Upper lobe of right lung (tissue), 1 donor: ENCODE results near the gene SAMD10. TPM values are rescaled to one million over a fixed set of nuclear protein-coding genes. Genes with fewer than 3 reads are reported as not detected.
"Not testable (repeated sequence)": the region's sequence is repeated elsewhere in the genome, so short reads cannot be mapped to it uniquely, and the experiment has no call there.

Source experiments
- ATAC-seq: fragments of 200-7000 bp; cut with Tn5 transposase; one replicate; pipeline ENCODE4 v1.9.1; 2020; ENCODE audit warnings: mild to moderate bottlenecking, moderate library complexity
- DNase-seq: peaks from one replicate; pipeline ENCODE4 v3.0.0-alpha.2; 2020
- H3K27ac ChIP-seq: fragments of 200-600 bp; one replicate; pipeline ENCODE4 v1.8.0; 2022
- H3K27me3 ChIP-seq: fragments of 200-600 bp; one replicate; pipeline ENCODE4 v1.8.0; 2022; ENCODE audit warnings: mild to moderate bottlenecking
- H3K36me3 ChIP-seq: fragments of 200-600 bp; one replicate; pipeline ENCODE4 v1.8.0; 2022
- H3K4me1 ChIP-seq: fragments of 200-600 bp; one replicate; pipeline ENCODE4 v1.8.0; 2022
- H3K4me3 ChIP-seq: fragments of 200-600 bp; one replicate; pipeline ENCODE4 v1.8.0; 2022; ENCODE audit warnings: mild to moderate bottlenecking
- H3K9me3 ChIP-seq: fragments of 200-600 bp; one replicate; pipeline ENCODE4 v1.8.0; 2022
- CTCF ChIP-seq: fragments of 200-600 bp; IDR thresholded peaks from one replicate; pipeline ENCODE4 v1.8.0; 2022; ENCODE audit warnings: antibody characterized with exemption
- intact Hi-C: fragments of 100-400 bp; cut with DNase I; formaldehyde crosslinking; loops from one replicate; pipeline ENCODE4 v1.11.0; 2022
- microRNA-seq: library from miRNA; unstranded; fragments of <30 nt; microRNA quantifications from one replicate; pipeline ENCODE4 v1.2.0, GENCODE V29; 2020; ENCODE audit warnings: borderline microRNAs expressed
- total RNA-seq: library from RNA; stranded (reverse); fragmentation: NEBNext Ultra II Directional; extraction: Animal tissue kit (Norgen Biotek cat#: 25700); gene quantifications from one replicate; pipeline ENCODE4 v1.2.1, GENCODE V29; 2021
- donor health status: DM: no; HTN: yes; CAD: no; lungs with severe emphysema.

The SAMD10 gene
- total RNA-seq, 1 donor from 2014 or later, result 4.3 TPM

- Histone ChIP-seq H3K36me3 (peaks cover 80% of the 10 kb centered on the region), H3K4me1 (no peaks in the 10 kb centered on the region), H3K9me3 (no peaks in the 10 kb centered on the region), H3K27me3 (no peaks in the 10 kb centered on the region), H3K27ac (no peak overlapping the region), H3K4me3 (no peak overlapping the region)
- no peak for ATAC-seq
- no peak for TF ChIP-seq CTCF
- intact Hi-C loops, result no loop called here
- DNase-seq, result no peak
These were observed 47.7 kb downstream of the SAMD10 start for GRCh38 chr20:63931735-63932134.

- no peak for ATAC-seq
- Histone ChIP-seq H3K4me1 (no peaks in the 10 kb centered on the region), H3K27ac (no peak overlapping the region), H3K27me3 (no peaks in the 10 kb centered on the region), H3K4me3 (no peak overlapping the region), H3K9me3 (no peaks in the 10 kb centered on the region), H3K36me3 (peaks cover 84% of the 10 kb centered on the region)
- no peak for TF ChIP-seq CTCF
- intact Hi-C loops, result no loop called here
- no peak for DNase-seq
These were observed 48.4 kb downstream of the SAMD10 start for GRCh38 chr20:63930971-63931553.

GRCh38 chr20:63929473-63929883, 50.0 kb downstream of the SAMD10 start:
- H3K36me3 ChIP-seq, result peaks cover 71% of the 10 kb centered on the region
- H3K4me3 ChIP-seq, H3K4me1 ChIP-seq, H3K27ac ChIP-seq, intact Hi-C loops, DNase-seq, ATAC-seq, H3K27me3 ChIP-seq, H3K9me3 ChIP-seq: not testable (repeated sequence)

- H3K4me3 ChIP-seq, result no peak overlapping the region
- ATAC-seq, result no peak
These were observed 50.4 kb downstream of the SAMD10 start for GRCh38 chr20:63929071-63929470.

GRCh38 chr20:63926298-63926697, 53.1 kb downstream of the SAMD10 start:
- Histone ChIP-seq H3K9me3 (no peaks in the 10 kb centered on the region), H3K4me1 (no peaks in the 10 kb centered on the region), H3K27me3 (no peaks in the 10 kb centered on the region), H3K36me3 (peaks cover 43% of the 10 kb centered on the region), H3K4me3 (no peak overlapping the region), H3K27ac (no peak overlapping the region)
- DNase-seq (no peak), ATAC-seq (no peak)
- no peak for TF ChIP-seq CTCF
- intact Hi-C loops, result no loop called here

More at GRCh38 chr20:63929071-63929470, 50.4 kb downstream of the SAMD10 start:
- H3K36me3 ChIP-seq, result peaks cover 67% of the 10 kb centered on the region
- no peaks in the 10 kb centered on the region for H3K9me3 ChIP-seq
- no peak for DNase-seq
- TF ChIP-seq CTCF, result no peak
- H3K27ac ChIP-seq, result no peak overlapping the region
- intact Hi-C loops, result no loop called here
- no peaks in the 10 kb centered on the region for H3K4me1 ChIP-seq
- no peaks in the 10 kb centered on the region for H3K27me3 ChIP-seq

GRCh38 chr20:63924241-63924640, 55.2 kb downstream of the SAMD10 start:
- intact Hi-C loops, result no loop called here
- Histone ChIP-seq H3K27ac (no peak overlapping the region), H3K4me1 (no peaks in the 10 kb centered on the region), H3K4me3 (no peak overlapping the region), H3K9me3 (no peaks in the 10 kb centered on the region), H3K27me3 (no peaks in the 10 kb centered on the region), H3K36me3 (peaks cover 23% of the 10 kb centered on the region)
- DNase-seq, result no peak
- TF ChIP-seq CTCF, result no peak
- no peak for ATAC-seq

Small RNA genes lying within 50 kb of the gene (microRNA-seq; reads per million reads assigned to microRNA genes)
- gene MIR1914, result not detected
- gene MIR647, result not detected

Other genes starting within 250 kb of the SAMD10 start
- gene LIME1, start 243.0 kb downstream of the SAMD10 start, total RNA-seq, result 7.8 TPM
- gene SLC2A4RG, start 239.9 kb downstream of the SAMD10 start, total RNA-seq, result 64.1 TPM
- 19.7 TPM for gene ZBTB46, start 148.4 kb downstream of the SAMD10 start, total RNA-seq
- not detected for gene ABHD16B, start 118.1 kb downstream of the SAMD10 start, total RNA-seq
- gene TPD52L2, start 114.4 kb downstream of the SAMD10 start, total RNA-seq, result 81.5 TPM
- 49.8 TPM for gene DNAJC5, start 84.5 kb downstream of the SAMD10 start, total RNA-seq
- gene UCKL1, start 23.2 kb downstream of the SAMD10 start, total RNA-seq, result 38.9 TPM
- gene ZNF512B, start 9.7 kb downstream of the SAMD10 start, total RNA-seq, result 17.6 TPM
- gene PRPF6, start 1.5 kb upstream of the SAMD10 start, total RNA-seq, result 58.9 TPM
- gene C20orf204, start 56.5 kb upstream of the SAMD10 start, total RNA-seq, result 1.9 TPM
- 135 TPM for gene SOX18, start 70.0 kb upstream of the SAMD10 start, total RNA-seq
- gene TCEA2, start 83.6 kb upstream of the SAMD10 start, total RNA-seq, result 40.2 TPM
- gene RGS19, start 99.9 kb upstream of the SAMD10 start, total RNA-seq, result 40.8 TPM
- 1.9 TPM for gene OPRL1, start 100.4 kb upstream of the SAMD10 start, total RNA-seq
- gene LKAAEAR1, start 104.8 kb upstream of the SAMD10 start, total RNA-seq, result not detected
- not detected for gene NPBWR2, start 127.9 kb upstream of the SAMD10 start, total RNA-seq
- gene MYT1, start 184.8 kb upstream of the SAMD10 start, total RNA-seq, result 0.12 TPM